ENCODE results near the gene RHBDD1.

RHBDD1 gene

GRCh38 chr2:226983895-226984749, 148.3 kb downstream of the RHBDD1 start:
- no peak overlapping the region for H3K27ac Mint-ChIP-seq
- no peaks in the 10 kb centered on the region for H3K27me3 Mint-ChIP-seq (ENCODE audit: low read depth, poor library complexity)
- no peaks in the 10 kb centered on the region for H3K9me3 Mint-ChIP-seq
- no peak overlapping the region for H3K4me3 Mint-ChIP-seq
- peaks cover 7% of the 10 kb centered on the region for H3K36me3 Mint-ChIP-seq (ENCODE audit: low read depth)
- DNase-seq: no peak
- TF ChIP-seq CTCF (IDR thresholded peaks at IDR 0.05): no peak
- peaks cover 17% of the 10 kb centered on the region for H3K4me1 Mint-ChIP-seq

- Mint-ChIP-seq H3K36me3 (ENCODE audit: low read depth) (peaks cover 7% of the 10 kb centered on the region), H3K27ac (no peak overlapping the region), H3K4me1 (peaks cover 17% of the 10 kb centered on the region), H3K9me3 (no peaks in the 10 kb centered on the region), H3K4me3 (no peak overlapping the region), H3K27me3 (ENCODE audit: low read depth, poor library complexity) (no peaks in the 10 kb centered on the region)
- TF ChIP-seq CTCF (IDR thresholded peaks at IDR 0.05): peak; percentile 60
- DNase-seq: peak; percentile 17
These were observed 149.1 kb downstream of the RHBDD1 start for GRCh38 chr2:226984750-226985582.

GRCh38 chr2:226985583-226985946, 149.7 kb downstream of the RHBDD1 start:
- peak; percentile 17 for TF ChIP-seq CTCF (IDR thresholded peaks at IDR 0.05)
- no peak overlapping the region for H3K27ac Mint-ChIP-seq

GRCh38 chr2:226991663-226992062, 155.8 kb downstream of the RHBDD1 start:
- no peak for TF ChIP-seq CTCF (IDR thresholded peaks at IDR 0.05)
- Mint-ChIP-seq H3K27ac (no peak overlapping the region), H3K36me3 (ENCODE audit: low read depth) (peaks cover 31% of the 10 kb centered on the region), H3K4me1 (no peaks in the 10 kb centered on the region), H3K27me3 (ENCODE audit: low read depth, poor library complexity) (no peaks in the 10 kb centered on the region), H3K9me3 (no peaks in the 10 kb centered on the region), H3K4me3 (no peak overlapping the region)
- DNase-seq: no peak

More at GRCh38 chr2:226985583-226985946, 149.7 kb downstream of the RHBDD1 start:
- no peak for DNase-seq
- Mint-ChIP-seq H3K4me3 (no peak overlapping the region), H3K4me1 (peaks cover 17% of the 10 kb centered on the region), H3K9me3 (no peaks in the 10 kb centered on the region), H3K36me3 (ENCODE audit: low read depth) (peaks cover 7% of the 10 kb centered on the region), H3K27me3 (ENCODE audit: low read depth, poor library complexity) (no peaks in the 10 kb centered on the region)

- no peaks in the 10 kb centered on the region for H3K9me3 Mint-ChIP-seq
- H3K27ac Mint-ChIP-seq: no peak overlapping the region
- no peak for DNase-seq
- H3K4me3 Mint-ChIP-seq: no peak overlapping the region
- TF ChIP-seq CTCF (IDR thresholded peaks at IDR 0.05): no peak
- H3K36me3 Mint-ChIP-seq (ENCODE audit: low read depth): peaks cover 34% of the 10 kb centered on the region
- no peaks in the 10 kb centered on the region for H3K27me3 Mint-ChIP-seq (ENCODE audit: low read depth, poor library complexity)
- H3K4me1 Mint-ChIP-seq: no peaks in the 10 kb centered on the region
These were observed 157.3 kb downstream of the RHBDD1 start for GRCh38 chr2:226993171-226993570.
